HG03095 (cell line): ENCODE data around the gene PARP14.
"Not testable (repeated sequence)": the region's sequence is repeated elsewhere in the genome, so short reads cannot be mapped to it uniquely, and the experiment has no call there.

ENCODE experiments used
- ATAC-seq: cut with Tn5 transposase; IDR thresholded peaks from one replicate; pipeline ENCODE4 v1.9.1; 2021; ENCODE audit warnings: moderate library complexity; ENCODE audit not compliant: unreplicated experiment

PARP14 gene

DNA sequence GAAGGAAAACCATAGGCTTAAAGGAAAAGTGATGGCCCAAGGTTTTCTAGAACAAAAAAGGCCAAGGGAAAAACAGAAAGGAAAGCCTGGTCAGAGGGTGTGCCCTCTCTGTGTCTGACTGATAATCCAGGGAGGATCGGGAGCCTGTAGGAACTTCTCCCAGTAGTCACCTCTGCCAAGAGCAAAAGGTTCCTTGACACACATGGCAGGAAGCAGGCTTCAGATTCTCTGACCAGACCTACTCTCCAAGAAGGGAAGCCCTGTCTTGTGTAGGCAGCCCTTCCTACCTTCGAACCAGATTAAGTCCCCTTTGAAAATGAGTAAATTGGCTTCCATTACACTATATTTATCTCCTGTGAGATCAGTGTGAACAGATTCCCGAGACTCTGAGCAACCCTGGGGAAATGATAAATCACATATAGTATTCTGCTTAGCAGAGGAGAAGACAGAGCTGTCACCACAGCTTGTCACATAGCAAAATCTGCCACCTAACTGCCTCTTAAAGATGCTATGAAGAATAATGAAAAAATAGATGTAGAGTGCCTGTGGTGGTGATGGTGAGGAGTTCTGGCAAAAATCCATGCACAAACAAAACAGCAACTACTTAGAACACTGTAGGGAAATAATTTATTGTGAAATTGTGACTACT lies 38.8 kb downstream of the PARP14 start:
- no peak for ATAC-seq

DNA sequence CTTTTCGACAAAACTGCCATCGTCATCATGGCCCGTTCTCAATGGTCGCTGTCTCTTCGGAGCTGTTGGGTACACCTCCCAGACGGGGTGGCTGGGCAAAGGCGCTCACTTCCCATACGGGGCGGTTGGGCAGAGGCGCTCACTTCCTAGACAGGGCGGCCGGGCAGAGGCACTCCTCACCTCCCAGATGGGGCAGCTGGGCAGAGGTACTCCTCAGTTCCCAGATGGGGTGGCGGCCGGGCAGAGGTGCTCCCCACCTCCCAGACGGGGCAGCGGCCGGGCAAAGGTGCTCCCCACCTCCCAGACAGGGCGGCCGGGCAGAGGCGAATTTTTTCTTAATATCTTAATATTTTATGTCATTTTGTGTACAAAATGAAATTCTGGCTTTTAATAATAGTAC lies 44.5 kb downstream of the PARP14 start:
- ATAC-seq: no peak

DNA sequence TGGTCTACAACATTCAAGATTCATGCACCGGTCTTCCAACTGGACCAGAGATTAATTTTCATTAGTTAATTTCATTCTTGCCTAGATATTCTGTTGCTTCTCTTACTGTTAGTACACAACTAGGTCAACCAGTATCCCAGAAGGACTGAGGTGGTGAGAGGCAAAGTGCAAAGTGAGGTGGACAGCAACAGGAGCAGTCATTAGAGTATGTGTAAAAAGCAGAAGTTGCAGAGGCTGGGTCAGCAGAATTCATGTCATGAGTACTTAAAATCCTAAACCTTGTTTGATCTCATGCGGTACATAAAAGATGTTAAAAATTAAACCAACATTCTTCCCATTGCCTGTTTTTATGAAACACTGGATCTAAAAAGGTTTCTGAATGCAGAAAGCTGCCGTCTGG lies 46.7 kb downstream of the PARP14 start:
- no peak for ATAC-seq

DNA sequence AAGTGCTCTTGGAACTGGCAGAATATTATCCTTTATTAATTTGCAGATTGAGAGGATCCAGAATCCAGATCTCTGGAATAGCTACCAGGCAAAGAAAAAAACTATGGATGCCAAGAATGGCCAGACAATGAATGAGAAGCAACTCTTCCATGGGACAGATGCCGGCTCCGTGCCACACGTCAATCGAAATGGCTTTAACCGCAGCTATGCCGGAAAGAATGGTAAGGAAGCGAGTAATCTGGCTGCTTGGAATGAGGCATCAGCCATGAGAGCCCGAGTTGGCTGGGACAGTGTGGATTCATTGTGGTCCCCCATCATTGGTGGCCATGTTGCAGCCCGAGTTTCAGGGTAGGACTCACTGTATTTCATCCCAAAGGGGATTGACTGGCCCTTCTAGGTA lies 47.1 kb downstream of the PARP14 start:
- no peak for ATAC-seq

GRCh38 chr3:122728186-122728585 lies 47.5 kb downstream of the PARP14 start:
- ATAC-seq: no peak

DNA sequence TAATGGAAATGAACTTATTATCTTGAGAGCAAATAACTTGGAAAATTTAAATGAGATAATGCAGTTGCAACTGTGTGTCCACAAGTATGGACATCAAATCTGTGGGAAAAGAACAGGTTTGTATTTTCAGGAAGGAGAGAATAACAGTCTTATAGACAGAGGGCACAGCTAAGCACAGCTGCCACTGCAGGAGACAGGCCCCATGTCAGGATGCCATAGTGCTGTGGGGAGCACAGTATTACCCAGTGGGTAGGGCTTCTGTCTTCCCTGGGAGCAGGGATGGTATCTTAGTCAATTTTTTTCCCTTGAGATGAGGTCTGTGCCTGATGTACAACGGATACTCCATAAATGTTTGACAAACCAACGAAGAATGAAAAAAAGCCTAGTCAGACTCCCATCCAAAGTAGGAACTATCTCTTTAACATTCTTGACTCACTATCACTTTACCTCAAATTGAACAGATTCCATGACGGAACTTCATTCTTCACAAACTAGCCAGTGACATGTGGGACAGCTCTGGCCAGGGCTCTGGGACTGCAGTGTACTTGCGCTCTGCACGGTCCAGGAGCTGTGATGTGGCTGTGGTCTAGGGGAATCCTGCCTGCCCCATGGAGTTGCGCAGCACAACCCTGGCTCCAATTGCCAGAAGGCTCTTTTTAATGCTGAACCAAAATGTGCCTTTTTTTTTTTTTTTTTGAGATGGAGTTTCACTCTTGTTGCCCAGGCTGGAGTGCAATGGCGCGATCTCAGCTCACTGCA lies 48.3 kb downstream of the PARP14 start:
- no peak for ATAC-seq

DNA sequence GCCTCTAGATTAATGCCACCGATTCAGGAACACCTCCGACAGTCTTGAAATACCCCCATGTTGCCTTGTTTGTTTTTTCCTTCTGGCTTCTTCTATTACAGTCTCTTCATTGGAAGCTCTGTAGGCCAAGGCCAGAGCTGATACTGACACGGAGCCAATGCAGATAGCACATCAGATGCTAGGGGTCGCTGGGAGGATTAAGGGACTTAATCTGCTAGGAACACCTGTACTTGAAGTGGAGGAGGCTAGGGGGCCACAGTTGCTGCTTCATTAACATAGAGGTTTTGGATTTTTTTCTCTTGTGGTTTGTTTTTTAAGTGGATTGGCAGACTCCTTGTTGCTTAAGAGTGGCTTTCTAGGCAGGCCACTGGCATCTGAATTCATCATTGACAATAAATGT lies 49.6 kb downstream of the PARP14 start:
- ATAC-seq: no peak

- not testable (repeated sequence) for ATAC-seq
These were observed 52.3 kb downstream of the PARP14 start for GRCh38 chr3:122732682-122733525.

GRCh38 chr3:122739172-122739571 lies 58.5 kb downstream of the PARP14 start:
- no peak for ATAC-seq

DNA sequence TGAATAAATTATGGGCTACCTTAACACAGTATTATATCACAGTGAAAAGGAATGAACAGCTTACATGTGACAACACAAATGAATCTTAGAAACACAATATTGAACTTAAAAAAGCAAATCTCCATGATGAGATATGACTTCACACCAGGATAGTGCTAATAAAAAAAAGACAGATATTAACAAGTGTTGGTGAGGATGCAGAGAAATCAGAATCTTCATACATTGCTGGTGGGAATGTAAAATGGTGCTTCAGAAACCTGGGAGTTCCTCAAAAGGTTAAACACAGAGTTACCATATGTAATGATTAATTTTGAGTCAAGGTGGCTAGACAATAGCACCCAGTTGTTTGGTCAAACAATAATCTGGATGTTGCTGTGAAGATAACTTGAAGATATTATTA lies 61.6 kb downstream of the PARP14 start:
- no peak for ATAC-seq

- no peak for ATAC-seq
These were observed 63.0 kb downstream of the PARP14 start for GRCh38 chr3:122743581-122744120.

DNA sequence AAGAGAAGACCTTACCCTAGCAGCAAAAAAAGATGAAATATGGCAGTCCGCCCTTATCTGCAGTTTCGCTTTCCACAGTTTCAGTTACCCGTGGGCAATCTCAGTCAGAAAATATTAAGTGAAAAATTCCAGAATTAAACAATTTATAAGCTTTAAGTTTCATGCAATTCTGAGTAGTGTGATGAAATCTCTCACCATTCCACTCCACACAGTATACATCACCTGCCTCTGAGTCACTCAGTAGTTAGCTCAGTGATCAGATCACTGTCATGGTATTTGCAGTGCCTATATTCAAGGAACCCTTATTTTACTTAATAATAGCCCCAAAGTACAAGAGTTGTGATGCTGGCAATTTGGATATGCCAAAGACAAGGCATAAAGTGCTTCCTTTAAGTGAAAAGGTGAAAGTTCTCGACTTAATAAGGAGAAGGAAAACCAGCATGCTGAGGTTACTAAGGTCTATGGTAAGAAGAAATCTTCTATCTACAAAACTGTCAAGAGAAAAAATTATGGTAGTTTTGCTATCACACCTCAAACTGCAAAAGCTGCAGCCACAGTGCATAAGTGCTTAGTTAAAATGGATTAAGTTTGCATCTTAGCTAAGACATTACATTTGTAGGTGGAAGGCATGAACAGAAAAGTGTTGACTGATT lies 64.9 kb downstream of the PARP14 start:
- no peak for ATAC-seq

DNA sequence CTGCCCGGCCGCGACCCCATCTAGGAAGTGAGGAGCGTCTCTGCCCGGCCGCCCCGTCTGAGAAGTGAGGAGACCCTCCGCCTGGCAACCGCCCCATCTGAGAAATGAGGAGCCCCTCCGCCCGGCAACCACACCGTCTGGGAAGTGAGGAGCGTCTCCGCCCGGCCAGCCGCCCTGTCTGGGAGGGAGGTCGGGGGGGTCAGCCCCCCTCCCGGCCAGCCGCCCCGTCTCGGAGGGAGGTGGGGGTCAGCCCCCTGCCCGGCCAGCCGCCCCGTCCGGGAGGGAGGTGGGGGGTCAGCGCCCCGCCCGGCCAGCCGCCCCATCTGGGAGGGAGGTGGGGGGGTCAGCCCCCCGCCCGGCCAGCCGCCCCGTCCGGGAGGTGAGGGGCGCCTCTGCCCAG lies 66.7 kb downstream of the PARP14 start:
- ATAC-seq: not testable (repeated sequence)

GRCh38 chr3:122748347-122748746 lies 67.7 kb downstream of the PARP14 start:
- ATAC-seq: no peak

- no peak for ATAC-seq
These were observed 74.3 kb downstream of the PARP14 start for GRCh38 chr3:122754929-122755328.

DNA sequence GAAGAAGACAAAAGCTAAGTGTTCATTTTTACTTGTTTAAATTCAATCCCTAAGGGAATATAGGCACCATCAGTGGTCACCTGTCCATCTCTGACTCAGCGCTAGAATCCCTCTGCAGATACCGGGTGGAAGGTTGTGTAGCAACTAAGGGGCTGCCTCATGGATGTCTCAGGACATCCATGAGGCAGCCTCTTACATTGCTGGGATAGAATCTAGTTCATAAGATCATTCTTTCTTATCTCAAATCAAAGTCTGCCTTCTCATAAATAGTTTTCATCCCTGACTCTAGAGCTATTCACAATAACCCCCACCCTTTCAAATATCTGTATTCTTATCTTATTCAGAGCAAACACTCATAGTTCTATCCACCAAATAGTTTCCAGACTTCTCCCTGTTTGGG lies 74.9 kb downstream of the PARP14 start:
- no peak for ATAC-seq

DNA sequence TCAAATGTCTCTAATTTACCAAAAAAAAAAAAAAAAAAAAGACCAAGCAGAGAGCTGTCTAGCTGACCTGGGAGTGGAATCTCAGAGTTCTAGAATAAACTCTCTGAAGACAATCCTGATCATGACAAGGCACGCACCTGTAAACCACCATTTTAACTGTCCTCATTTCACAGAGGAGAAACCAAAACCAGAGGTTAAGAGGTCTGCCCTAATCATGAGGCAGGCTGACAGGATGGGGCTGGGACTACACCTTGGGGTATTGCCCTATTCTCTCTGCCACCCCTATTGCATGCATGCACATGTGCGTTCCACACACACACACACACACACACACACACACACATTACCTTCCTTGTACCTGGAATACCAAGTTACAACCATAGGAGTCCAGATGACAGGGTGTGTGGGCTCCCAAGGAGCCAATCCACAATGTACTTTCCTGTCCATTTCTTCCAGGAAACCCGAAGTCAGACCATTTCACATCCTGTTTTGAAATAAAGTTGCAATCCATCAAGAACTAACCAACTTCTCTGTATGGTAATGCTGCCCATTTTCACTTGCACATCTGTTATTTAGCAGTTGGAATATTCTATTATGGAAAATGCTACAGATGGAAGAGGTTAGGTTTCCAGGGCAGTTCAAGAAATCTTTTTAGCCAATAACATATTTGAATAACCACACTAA lies 78.4 kb downstream of the PARP14 start:
- no peak for ATAC-seq

DNA sequence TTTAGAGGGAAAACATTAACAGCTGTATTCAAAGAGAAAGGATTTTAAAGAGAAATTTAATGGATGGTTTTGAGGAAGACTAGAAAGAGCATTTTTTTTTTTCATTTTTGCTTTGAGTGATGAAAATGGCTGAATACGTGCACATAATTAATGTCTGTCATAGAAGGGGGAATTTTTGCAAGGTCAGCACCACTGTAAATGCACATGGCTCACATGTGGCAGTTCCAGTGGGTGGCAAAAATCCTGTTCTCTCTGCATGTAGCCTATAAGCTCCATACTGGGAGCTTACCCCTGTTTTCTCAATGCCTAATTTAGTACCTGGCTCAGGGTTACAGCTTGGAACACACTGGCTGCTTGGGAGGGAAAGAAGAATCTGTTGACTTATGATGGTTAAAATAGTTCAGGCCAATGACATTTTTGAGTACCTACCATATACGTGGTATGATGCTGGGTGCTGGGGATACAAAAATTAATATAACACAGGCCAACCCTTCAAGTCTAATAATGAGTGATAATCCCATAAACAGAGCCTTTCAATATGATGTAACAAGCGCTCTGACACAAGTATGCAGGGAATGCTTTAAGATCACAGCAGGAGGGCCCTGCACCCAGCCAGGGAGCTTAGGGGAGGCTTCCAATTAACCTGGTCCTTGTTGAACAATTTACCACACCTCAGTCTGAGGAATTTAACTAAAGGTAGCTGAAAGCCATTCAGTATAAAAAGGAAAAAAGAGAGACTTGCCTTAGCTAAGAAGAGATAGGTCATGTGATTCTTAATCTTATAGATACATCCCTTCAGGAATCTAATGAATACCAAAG lies 80.0 kb downstream of the PARP14 start:
- no peak for ATAC-seq

- no peak for ATAC-seq
These were observed 85.8 kb downstream of the PARP14 start for GRCh38 chr3:122766430-122766829.
